ENCODE results near the gene DDAH2. TPM values are rescaled to one million over a fixed set of nuclear protein-coding genes. Genes with fewer than 3 reads are reported as not detected.
A peak's percentile ranks its signal among the peaks of the same experiment; 100 is the strongest.

Gene DDAH2
- total RNA-seq, 1 experiment from 2014 or later: 43.4 TPM

GRCh38 chr6:31730631-31731086, 1.6 kb upstream of the DDAH2 start:
- TF ChIP-seq POLR2A (IDR thresholded peaks at IDR 0.05; ENCODE audit: borderline replicate concordance, extremely low read depth, insufficient read depth, insufficient read length): no peak
- H3K9ac ChIP-seq (ENCODE audit: low read length): peak overlapping the region; percentile 72; the same call in 1 of the 2 replicates
- H3K9me3 ChIP-seq (ENCODE audit: control insufficient read depth in 1 of 2, insufficient read depth in 1 of 2, low read depth in 1 of 2, low read length in 2 of 2): no peaks in the 10 kb centered on the region
- CTCF ChIA-PET: interaction anchor here (0.6 to 2.3 kb wide), 4 partner anchors 8 to 41 kb away, joined by 3 to 13 read pairs (median 8); no protein-coding TSS in a partner anchor
- H2AFZ ChIP-seq (ENCODE audit: low read depth, low read length, poor library complexity, severe bottlenecking): no peak overlapping the region
- H4K20me1 ChIP-seq (ENCODE audit: insufficient read depth): no peaks in the 10 kb centered on the region; the same call in 1 of the 2 replicates
- no peaks in the 10 kb centered on the region for H3K9me2 ChIP-seq (ENCODE audit: insufficient read depth)
- no peaks in the 10 kb centered on the region for H3K27me3 ChIP-seq (ENCODE audit: insufficient read depth, low read length)
- peak overlapping the region in 1 of 2 experiments; percentile 70; a peak in 2 of 4 replicates for H3K4me3 ChIP-seq (replicated peaks in 1 of 2; ENCODE audit: low read depth in 1 of 2, low read length in 2 of 2)
- peaks cover 28 to 31% of the 10 kb centered on the region in 2 experiments for H3K36me3 ChIP-seq (ENCODE audit: control insufficient read depth in 1 of 2, insufficient read depth in 2 of 2, low read length in 2 of 2)
- DNase-seq (ENCODE audit: low read depth, low spot score) (no peak), ATAC-seq (no peak)
- RAD21 ChIA-PET (ENCODE audit: low non-redundant PET in 1 of 2, low total read pairs in 2 of 2, uncharacterized antibody in 2 of 2, unreplicated experiment in 2 of 2): no interaction called here
- H3K79me2 ChIP-seq (ENCODE audit: insufficient read depth, low read length): peaks cover 35% of the 10 kb centered on the region
- peaks cover 12 to 39% of the 10 kb centered on the region in 2 experiments for H3K4me1 ChIP-seq (ENCODE audit: control insufficient read depth in 1 of 2, insufficient read depth in 2 of 2, low read length in 2 of 2)
- peak overlapping the region; percentile 98 for H3K4me2 ChIP-seq (ENCODE audit: low read length)
- peak overlapping the region; percentile 90 for H3K27ac ChIP-seq (ENCODE audit: low read depth, low read length)
- POLR2A ChIA-PET: interaction anchor here (1.4 to 2.2 kb wide), 4 partner anchors 8 to 97 kb away, joined by 5 to 12 read pairs (median 9); partner anchors contain the start of genes ABHD16A, HSPA1B and MSH5
- BruUV-seq (replicated peaks): no TSS peak
- intact Hi-C loops (cut with micrococcal nuclease): loop anchor here (2.0 kb wide), 1 partner anchor 50 kb away; the partner anchor contains the start of gene LY6G5C

- H3K27me3 ChIP-seq (ENCODE audit: insufficient read depth, low read length): no peaks in the 10 kb centered on the region
- DNase-seq (ENCODE audit: low read depth, low spot score): peak; percentile 56
- RAD21 ChIA-PET (ENCODE audit: low non-redundant PET in 1 of 2, low total read pairs in 2 of 2, uncharacterized antibody in 2 of 2, unreplicated experiment in 2 of 2): interaction anchor here in 1 of 2 experiments (0.6 to 0.7 kb wide), 2 partner anchors 19 to 27 kb away, joined by 3 read pairs; partner anchors contain the start of gene ABHD16A
- ATAC-seq: peak; percentile 79
- H3K4me1 ChIP-seq (ENCODE audit: control insufficient read depth in 1 of 2, insufficient read depth in 2 of 2, low read length in 2 of 2): peaks cover 12 to 39% of the 10 kb centered on the region in 2 experiments
- no TSS peak for BruUV-seq (replicated peaks)
- peak; percentile 89 for TF ChIP-seq POLR2AphosphoS5 (IDR thresholded peaks at IDR 0.05; ENCODE audit: low read depth, low read length)
- TF ChIP-seq REST (IDR thresholded peaks at IDR 0.05; ENCODE audit: low read depth): no peak
- peaks cover 28 to 31% of the 10 kb centered on the region in 2 experiments for H3K36me3 ChIP-seq (ENCODE audit: control insufficient read depth in 1 of 2, insufficient read depth in 2 of 2, low read length in 2 of 2)
- no peaks in the 10 kb centered on the region; the same call in 1 of the 2 replicates for H4K20me1 ChIP-seq (ENCODE audit: insufficient read depth)
- intact Hi-C loops (cut with micrococcal nuclease): loop anchor here (2.0 kb wide), 1 partner anchor 49 kb away; the partner anchor contains the start of gene LY6G5C
- no peaks in the 10 kb centered on the region for H3K9me3 ChIP-seq (ENCODE audit: control insufficient read depth in 1 of 2, insufficient read depth in 1 of 2, low read depth in 1 of 2, low read length in 2 of 2)
- no peaks in the 10 kb centered on the region for H3K9me2 ChIP-seq (ENCODE audit: insufficient read depth)
- H3K79me2 ChIP-seq (ENCODE audit: insufficient read depth, low read length): peaks cover 30% of the 10 kb centered on the region
- peak overlapping the region; percentile 90 for H3K27ac ChIP-seq (ENCODE audit: low read depth, low read length)
- H2AFZ ChIP-seq (ENCODE audit: low read depth, low read length, poor library complexity, severe bottlenecking): no peak overlapping the region
- H3K4me2 ChIP-seq (ENCODE audit: low read length): peak overlapping the region; percentile 98
- H3K4me3 ChIP-seq (replicated peaks in 1 of 2; ENCODE audit: low read depth in 1 of 2, low read length in 2 of 2): peak overlapping the region; percentile 70 to 72
- POLR2A ChIA-PET: interaction anchor here (1.4 to 2.2 kb wide), 4 partner anchors 9 to 97 kb away, joined by 5 to 12 read pairs (median 9); partner anchors contain the start of genes ABHD16A, HSPA1B and MSH5
- peak overlapping the region; percentile 72 for H3K9ac ChIP-seq (ENCODE audit: low read length)
- CTCF ChIA-PET: interaction anchor here (0.6 to 2.3 kb wide), 5 partner anchors 8 to 132 kb away, joined by 3 to 13 read pairs (median 4); partner anchors contain the start of gene NEU1
These were observed 1.0 kb upstream of the DDAH2 start for GRCh38 chr6:31729979-31730630.
